HCT116 (cell line): Measurements from ENCODE around the gene TRIOBP. TPM values are rescaled to one million over a fixed set of nuclear protein-coding genes. Genes with fewer than 3 reads are reported as not detected.
A peak's percentile ranks its signal among the peaks of the same experiment; 100 is the strongest.

Experiments
- ATAC-seq: fragments of 200-7000 bp; cut with Tn5 transposase; 2 replicates; pipeline ENCODE4 v1.9.1; 2020; ENCODE audit warnings: mild to moderate bottlenecking, moderate library complexity
- BruUV-seq: library from RNA; stranded (reverse); fragments of 400-500 nt; replicated peaks from 2 replicates; lab custom pipeline; 2021; lab: Mats Ljungman, UMichigan
- CTCF ChIA-PET: fragments of 300-600 bp; sonication (Branson Sonifier 250); formaldehyde crosslinking; loops from one replicate; lab custom pipeline; 2021; ENCODE audit warnings: antibody characterized with exemption; lab: Charles Lee
- POLR2A ChIA-PET: fragments of 300-600, 350-600 bp; sonication (Branson Sonifier 250); formaldehyde crosslinking; loops from one replicate; lab custom pipeline; 2021; ENCODE audit warnings: antibody characterized with exemption; lab: Charles Lee
- RAD21 ChIA-PET, 2 experiments: fragments of 300-600 bp; sonication (Branson Sonifier 250); formaldehyde crosslinking; loops; one replicate each; lab custom pipeline; 2023; ENCODE audit warnings: low total read pairs in 2 of 2; ENCODE audit not compliant: uncharacterized antibody in 2 of 2, unreplicated experiment in 2 of 2, low non-redundant PET in 1 of 2; lab: Charles Lee
- DNase-seq: peaks from one replicate; pipeline ENCODE4 v3.0.0-alpha.2; 2010; ENCODE audit warnings: low read depth, low spot score
- H2AFZ ChIP-seq: fragments of 200-600 bp; shearing (Covaris generic), sonication (generic); 2 replicates; pipeline ENCODE4 v1.6.1; 2017; ENCODE audit warnings: low read depth, mixed run types, mixed read lengths, antibody characterized with exemption, low read length; ENCODE audit not compliant: poor library complexity, severe bottlenecking
- H3K27ac ChIP-seq: 2 replicates; pipeline ENCODE4 v1.5.1; 2012; ENCODE audit warnings: low read depth, low read length
- H3K27me3 ChIP-seq: fragments of 200-600 bp; sonication (generic); 2 replicates; pipeline ENCODE4 v1.6.1; 2016; ENCODE audit warnings: mixed run types, low read length, mixed read lengths; ENCODE audit not compliant: insufficient read depth
- H3K36me3 ChIP-seq, 2 experiments: fragments of 200-500 bp in 1 of 2; fragments of 200-600 bp in 1 of 2; sonication (Bioruptor generic) in 1 of 2; sonication (generic) in 1 of 2; 2 replicates each; pipeline versions ENCODE4 v1.5.1 to v1.6.1; 2014 to 2016; ENCODE audit warnings: low read length in 2 of 2, inconsistent platforms in 1 of 2, mixed read lengths in 1 of 2, mixed run types in 1 of 2; ENCODE audit not compliant: insufficient read depth in 2 of 2, control insufficient read depth in 1 of 2
- H3K4me1 ChIP-seq, 2 experiments: fragments of 200-600 bp in 1 of 2; sonication (generic) in 1 of 2; 2 replicates each; pipeline versions ENCODE4 v1.5.1 to v1.6.1; 2012 to 2017; ENCODE audit warnings: low read length in 2 of 2, inconsistent platforms in 1 of 2, mild to moderate bottlenecking in 1 of 2, mixed read lengths in 1 of 2, mixed run types in 1 of 2, moderate library complexity in 1 of 2; ENCODE audit not compliant: insufficient read depth in 2 of 2, control insufficient read depth in 1 of 2
- H3K4me2 ChIP-seq: fragments of 200-600 bp; sonication (generic); 2 replicates; pipeline ENCODE4 v1.6.1; 2017; ENCODE audit warnings: mixed run types, low read length, mixed read lengths
- H3K4me3 ChIP-seq, 2 experiments: fragments of 200-600 bp in 1 of 2; sonication (generic) in 1 of 2; replicated peaks in 1 of 2; 2 replicates each; pipeline ENCODE4 v1.5.1; 2011 to 2016; ENCODE audit warnings: low read length in 2 of 2, control low read depth in 1 of 2, low read depth in 1 of 2, mild to moderate bottlenecking in 1 of 2, mixed read lengths in 1 of 2, mixed run types in 1 of 2
- H3K79me2 ChIP-seq: fragments of 200-600 bp; sonication (generic); 2 replicates; pipeline ENCODE4 v1.6.1; 2017; ENCODE audit warnings: mild to moderate bottlenecking, mixed run types, low read length, moderate library complexity, mixed read lengths; ENCODE audit not compliant: insufficient read depth
- H3K9ac ChIP-seq: fragments of 200-600 bp; sonication (generic); 2 replicates; pipeline ENCODE4 v1.6.1; 2016; ENCODE audit warnings: low read length, mixed read lengths
- H3K9me2 ChIP-seq: fragments of 200-600 bp; sonication (generic), shearing (Covaris generic); 2 replicates; pipeline ENCODE4 v1.6.1; 2017; ENCODE audit warnings: mixed run types, mild to moderate bottlenecking, moderate library complexity; ENCODE audit not compliant: insufficient read depth
- H3K9me3 ChIP-seq, 2 experiments: fragments of 200-500 bp in 1 of 2; fragments of 200-600 bp in 1 of 2; sonication (Bioruptor generic) in 1 of 2; sonication (generic) in 1 of 2; 2 replicates each; pipeline ENCODE4 v1.6.1; 2014 to 2017; ENCODE audit warnings: low read length in 2 of 2, mixed read lengths in 2 of 2, inconsistent platforms in 1 of 2, low read depth in 1 of 2, mild to moderate bottlenecking in 1 of 2, mixed run types in 1 of 2, moderate library complexity in 1 of 2; ENCODE audit not compliant: control insufficient read depth in 1 of 2, insufficient read depth in 1 of 2
- H4K20me1 ChIP-seq: fragments of 200-600 bp; sonication (generic), shearing (Covaris generic); 2 replicates; pipeline ENCODE4 v1.6.1; 2017; ENCODE audit warnings: mixed run types, mild to moderate bottlenecking, moderate library complexity; ENCODE audit not compliant: insufficient read depth
- POLR2AphosphoS5 ChIP-seq: IDR thresholded peaks from 2 replicates; pipeline ENCODE4 v1.6.1; 2011; ENCODE audit warnings: mild to moderate bottlenecking, low read depth, low read length, moderate library complexity
- TCF7L2 ChIP-seq: IDR thresholded peaks from 2 replicates; pipeline ENCODE4 v1.7.0; 2011; ENCODE audit warnings: borderline replicate concordance, inconsistent platforms; ENCODE audit not compliant: insufficient read depth, insufficient read length; ENCODE audit errors: extremely low read depth
- YY1 ChIP-seq: IDR thresholded peaks from 2 replicates; pipeline ENCODE4 v1.6.1; 2011; ENCODE audit warnings: low read length, low read depth, moderate library complexity, mild to moderate bottlenecking; ENCODE audit not compliant: insufficient replicate concordance; ENCODE audit errors: extremely low read depth
- intact Hi-C: fragments of 100-400 bp; cut with micrococcal nuclease; formaldehyde crosslinking; loops from 2 replicates; pipeline ENCODE4 v1.10.0; 2022
- total RNA-seq: library from RNA; stranded (reverse); gene quantifications from one replicate; pipeline ENCODE4 v1.2.1, GENCODE V29; 2021; ENCODE audit not compliant: unreplicated experiment

Gene TRIOBP
- total RNA-seq, 1 experiment from 2014 or later = 244 TPM

- no peaks in the 10 kb centered on the region for H3K9me3 ChIP-seq
- H3K9ac ChIP-seq = no peak overlapping the region
- ChIA-PET RAD21 (no interaction called here), CTCF (interaction anchor here (0.9 to 1.2 kb wide), 2 partner anchors 9 to 135 kb away, joined by 3 to 4 read pairs; no protein-coding TSS in a partner anchor), POLR2A (interaction anchor here (0.6 to 2.4 kb wide), 8 partner anchors 9 to 209 kb away, joined by 3 to 11 read pairs (median 4); partner anchors contain the start of genes GCAT, LGALS1 and PDXP)
- no peak for TF ChIP-seq YY1
- peak; percentile 10 for TF ChIP-seq POLR2AphosphoS5
- TF ChIP-seq TCF7L2 = no peak
- H3K9me2 ChIP-seq = no peaks in the 10 kb centered on the region
- ATAC-seq (no peak), DNase-seq (no peak)
- H3K36me3 ChIP-seq = no peaks in the 10 kb centered on the region; a peak in 1 of 4 replicates
- H4K20me1 ChIP-seq = no peaks in the 10 kb centered on the region
- no peaks in the 10 kb centered on the region for H3K27me3 ChIP-seq
- no peak overlapping the region for H3K4me3 ChIP-seq
- intact Hi-C loops = loop anchor here (5.0 kb wide), 2 partner anchors 41 to 44 kb away; partner anchors contain the start of gene TRIOBP
- no peak overlapping the region; the same call in 1 of the 2 replicates for H3K27ac ChIP-seq
- H2AFZ ChIP-seq = no peak overlapping the region
- no TSS peak for BruUV-seq
- H3K4me2 ChIP-seq = peak overlapping the region; percentile 99
- H3K79me2 ChIP-seq = peaks cover 11% of the 10 kb centered on the region
- H3K4me1 ChIP-seq = peaks cover 44 to 63% of the 10 kb centered on the region in 2 experiments
Measured at GRCh38 chr22:37741312-37741795, 44.5 kb downstream of the TRIOBP start.

DNA sequence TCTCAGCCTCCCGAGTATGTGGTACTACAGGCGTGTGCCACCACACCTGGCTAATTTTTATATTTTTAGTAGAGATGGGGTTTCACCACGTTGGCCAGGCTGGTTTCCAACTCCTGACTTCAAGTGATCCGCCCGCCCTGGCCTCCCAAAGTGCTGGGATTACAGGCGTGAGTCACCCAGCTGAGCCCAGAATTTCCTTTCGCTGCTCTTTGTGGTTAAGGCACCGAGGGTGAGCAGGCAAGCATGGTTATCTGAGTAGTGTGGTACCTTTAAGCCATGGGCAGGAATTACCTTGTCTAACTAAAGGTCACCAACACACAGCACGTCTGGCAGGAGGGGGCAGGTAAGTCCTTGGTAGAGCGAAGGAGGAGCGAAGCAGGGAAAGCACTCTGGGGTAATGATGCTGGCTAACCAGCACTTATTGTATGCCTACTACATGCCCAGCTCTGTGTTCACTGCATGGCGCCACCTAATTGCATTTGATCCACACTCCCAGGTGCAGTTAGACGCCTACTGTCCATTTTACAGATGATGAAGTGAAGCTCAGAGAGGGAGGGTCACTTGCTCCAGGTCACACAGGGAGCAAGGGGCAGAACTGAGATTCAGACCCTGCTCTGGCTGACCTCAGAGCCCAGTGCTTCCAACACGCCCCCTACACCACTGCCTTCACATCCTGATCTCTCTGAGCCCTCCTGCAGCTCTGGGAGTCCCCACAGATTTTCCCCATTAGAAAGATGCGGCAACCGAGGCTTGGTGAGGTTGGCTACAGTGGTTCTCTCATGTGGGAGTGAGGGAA lies 45.7 kb downstream of the TRIOBP start:
- intact Hi-C loops = loop anchor here (5.0 kb wide), 2 partner anchors 40 to 45 kb away; partner anchors contain the start of gene TRIOBP
- ChIA-PET RAD21 (no interaction called here), CTCF (interaction anchor here (0.8 to 1.2 kb wide), 2 partner anchors 7 to 40 kb away, joined by 3 read pairs; no protein-coding TSS in a partner anchor), POLR2A (interaction anchor here (1.0 to 2.4 kb wide), 4 partner anchors 40 to 67 kb away, joined by 4 to 11 read pairs (median 5); partner anchors contain the start of genes GCAT and LGALS1)
- peaks cover 47 to 70% of the 10 kb centered on the region in 2 experiments for H3K4me1 ChIP-seq
- peak; percentile 96 for DNase-seq
- H3K79me2 ChIP-seq = peaks cover 23% of the 10 kb centered on the region
- H3K27me3 ChIP-seq = no peaks in the 10 kb centered on the region
- H3K9me2 ChIP-seq = no peaks in the 10 kb centered on the region
- BruUV-seq = no TSS peak
- H3K36me3 ChIP-seq = no peaks in the 10 kb centered on the region; a peak in 1 of 4 replicates
- H3K27ac ChIP-seq = peak overlapping the region; percentile 83
- peak overlapping the region; percentile 99 for H3K9ac ChIP-seq
- no peak overlapping the region for H2AFZ ChIP-seq
- TF ChIP-seq POLR2AphosphoS5 (peak; percentile 16; the same call in 1 of the 2 replicates), TCF7L2 (peak; percentile 95), YY1 (no peak)
- H3K4me3 ChIP-seq = peak overlapping the region in 1 of 2 experiments; percentile 15; a peak in 2 of 4 replicates
- peak; percentile 75 for ATAC-seq
- no peaks in the 10 kb centered on the region for H4K20me1 ChIP-seq
- H3K4me2 ChIP-seq = peak overlapping the region; percentile 99
- H3K9me3 ChIP-seq = no peaks in the 10 kb centered on the region
